NCI-H2196 (cell line): ENCODE measurements around the gene TSKU.

Experiments used
- DNase-seq: peaks from one replicate; lab custom pipeline; 2025; ENCODE audit not compliant: unreplicated experiment; lab: John Stamatoyannopoulos, UW

TSKU gene

GRCh38 chr11:76752321-76753143 lies 30.6 kb upstream of the TSKU start:
- no peak for DNase-seq

- no peak for DNase-seq
Measured at GRCh38 chr11:76753449-76753848, 29.7 kb upstream of the TSKU start.

GRCh38 chr11:76753950-76754349 lies 29.2 kb upstream of the TSKU start:
- no peak for DNase-seq

- no peak for DNase-seq
Measured at GRCh38 chr11:76756341-76756741, 26.8 kb upstream of the TSKU start.

GRCh38 chr11:76758311-76758710 lies 24.8 kb upstream of the TSKU start:
- no peak for DNase-seq

GRCh38 chr11:76759092-76759491 lies 24.1 kb upstream of the TSKU start:
- DNase-seq = no peak

- no peak for DNase-seq
Measured at GRCh38 chr11:76759517-76759916, 23.6 kb upstream of the TSKU start.

GRCh38 chr11:76760236-76760635 lies 22.9 kb upstream of the TSKU start:
- DNase-seq = no peak

GRCh38 chr11:76761718-76762355 lies 21.3 kb upstream of the TSKU start:
- no peak for DNase-seq

- DNase-seq = no peak
Measured at GRCh38 chr11:76762356-76762752, 20.8 kb upstream of the TSKU start.

- DNase-seq = no peak
Measured at GRCh38 chr11:76762867-76763572, 20.1 kb upstream of the TSKU start.

- no peak for DNase-seq
Measured at GRCh38 chr11:76763573-76764346, 19.4 kb upstream of the TSKU start.

GRCh38 chr11:76764941-76765665 lies 18.1 kb upstream of the TSKU start:
- DNase-seq = no peak

- no peak for DNase-seq
Measured at GRCh38 chr11:76765863-76766350, 17.2 kb upstream of the TSKU start.

GRCh38 chr11:76766521-76766920 lies 16.6 kb upstream of the TSKU start:
- DNase-seq = no peak

GRCh38 chr11:76767659-76768058 lies 15.5 kb upstream of the TSKU start:
- no peak for DNase-seq

GRCh38 chr11:76768088-76768908 lies 14.9 kb upstream of the TSKU start:
- peak; percentile 42 for DNase-seq

GRCh38 chr11:76768909-76769560 lies 14.1 kb upstream of the TSKU start:
- DNase-seq = no peak
